ENCODE measurements around the gene GPX3.

- TF ChIP-seq CTCF (IDR thresholded peaks at IDR 0.05) = no peak
- no peak for TF ChIP-seq EP300 (IDR thresholded peaks at IDR 0.05)
- TF ChIP-seq POLR2A (IDR thresholded peaks at IDR 0.05) = no peak
Observed at GRCh38 chr5:151058301-151058700, 37.9 kb downstream of the GPX3 start.
